Smooth muscle cell (in vitro differentiated cells): ENCODE results near the gene PDYN. TPM values are rescaled to one million over a fixed set of nuclear protein-coding genes. Genes with fewer than 3 reads are reported as not detected.

ENCODE experiments used
- DNase-seq: peaks from one replicate; lab custom pipeline; 2025; ENCODE audit not compliant: unreplicated experiment; lab: John Stamatoyannopoulos, UW
- H2AFZ ChIP-seq: fragments of 200-600 bp; sonication (generic); 2 replicates; pipeline ENCODE4 v1.6.0; 2016; ENCODE audit warnings: antibody characterized with exemption, low read depth, mild to moderate bottlenecking
- H3F3A ChIP-seq: fragments of 200-600 bp; sonication (generic); 2 replicates; pipeline ENCODE4 v1.6.0; 2017; ENCODE audit warnings: antibody characterized with exemption, low read depth
- H3K27ac ChIP-seq: fragments of 200-600 bp; sonication (generic); 2 replicates; pipeline ENCODE4 v1.5.1; 2016; ENCODE audit warnings: low read depth, mild to moderate bottlenecking
- H3K27me3 ChIP-seq: fragments of 200-600 bp; sonication (generic); 2 replicates; pipeline ENCODE4 v1.6.1; 2016; ENCODE audit warnings: low read depth, mild to moderate bottlenecking
- H3K36me3 ChIP-seq: fragments of 200-600 bp; sonication (generic); 2 replicates; pipeline ENCODE4 v1.5.1; 2016; ENCODE audit warnings: low read depth
- H3K4me1 ChIP-seq: fragments of 200-600 bp; sonication (generic); 2 replicates; pipeline ENCODE4 v1.5.1; 2016; ENCODE audit warnings: low read depth
- H3K4me2 ChIP-seq: fragments of 200-600 bp; sonication (generic); 2 replicates; pipeline ENCODE4 v1.6.0; 2016; ENCODE audit warnings: mild to moderate bottlenecking
- H3K4me3 ChIP-seq: fragments of 200-600 bp; sonication (generic); 2 replicates; pipeline ENCODE4 v1.5.1; 2016; ENCODE audit warnings: mild to moderate bottlenecking
- H3K79me2 ChIP-seq: fragments of 200-600 bp; sonication (generic); 2 replicates; pipeline ENCODE4 v1.6.0; 2016; ENCODE audit warnings: low read depth, mild to moderate bottlenecking
- H3K9ac ChIP-seq: fragments of 200-600 bp; sonication (generic); 2 replicates; pipeline ENCODE4 v1.6.0; 2016; ENCODE audit warnings: low read depth
- H3K9me3 ChIP-seq: fragments of 200-600 bp; sonication (generic); replicated peaks from 2 replicates; pipeline ENCODE4 v1.5.1; 2016; ENCODE audit warnings: low read depth
- H4K20me1 ChIP-seq: fragments of 200-600 bp; sonication (generic); 2 replicates; pipeline ENCODE4 v1.6.0; 2016; ENCODE audit warnings: low read depth
- CTCF ChIP-seq: fragments of 200-600 bp; sonication (generic); IDR thresholded peaks from 2 replicates; pipeline ENCODE4 v1.5.1; 2017; ENCODE audit warnings: borderline replicate concordance, mild to moderate bottlenecking, antibody characterized with exemption; ENCODE audit not compliant: insufficient read depth, poor library complexity, severe bottlenecking
- WGBS: methylation state at CpG from one replicate; pipeline ENCODE4 v1.1.7; 2016; ENCODE audit warnings: low lambda C conversion rate; 5-methylcytosine and 5-hydroxymethylcytosine counted together
- polyA plus RNA-seq: library from polyadenylated mRNA; unstranded; fragments of >200 nt; fragmentation: Nextera tagmentation; extraction: Ambion mirVana; gene quantifications from 2 replicates; pipeline ENCODE4 v1.2.1, GENCODE V29; 2016
- total RNA-seq: library from RNA; depleted of rRNA; stranded (reverse); fragments of >200 nt; gene quantifications from 2 replicates; pipeline ENCODE4 v1.2.3, GENCODE V29; 2014

Gene PDYN
- total and polyA plus RNA-seq, 2 experiments from 2014 or later = not detected

- Histone ChIP-seq H3K9me3 (no peaks in the 10 kb centered on the region), H3K27me3 (peaks cover 38% of the 10 kb centered on the region), H3K79me2 (no peaks in the 10 kb centered on the region), H3K27ac (no peak overlapping the region), H3F3A (no peaks in the 10 kb centered on the region), H3K4me2 (peak overlapping the region; percentile 80), H4K20me1 (no peaks in the 10 kb centered on the region), H3K9ac (no peak overlapping the region), H3K4me1 (peaks cover 20% of the 10 kb centered on the region), H2AFZ (peak overlapping the region; percentile 92), H3K36me3 (no peaks in the 10 kb centered on the region), H3K4me3 (peak overlapping the region; percentile 41)
- TF ChIP-seq CTCF = peak; percentile 20
- DNase-seq = no peak
- WGBS = 31% methylated on average over 14 of the region's 14 CpGs
These were observed 29.0 kb downstream of the PDYN start for GRCh38 chr20:1964659-1965405.

GRCh38 chr20:1964061-1964460 lies 29.8 kb downstream of the PDYN start:
- Histone ChIP-seq H3K9ac (no peak overlapping the region), H3K27me3 (peaks cover 38% of the 10 kb centered on the region), H3K4me3 (no peak overlapping the region), H3K4me1 (peaks cover 12% of the 10 kb centered on the region), H4K20me1 (no peaks in the 10 kb centered on the region), H2AFZ (no peak overlapping the region), H3K36me3 (no peaks in the 10 kb centered on the region), H3F3A (no peaks in the 10 kb centered on the region), H3K9me3 (no peaks in the 10 kb centered on the region), H3K27ac (no peak overlapping the region), H3K79me2 (no peaks in the 10 kb centered on the region), H3K4me2 (no peak overlapping the region)
- DNase-seq = no peak
- TF ChIP-seq CTCF = no peak
- 84% methylated on average over 4 of the region's 4 CpGs for WGBS

- Histone ChIP-seq H2AFZ (no peak overlapping the region), H3K27me3 (peaks cover 28% of the 10 kb centered on the region), H3K4me2 (no peak overlapping the region), H4K20me1 (no peaks in the 10 kb centered on the region), H3K9ac (no peak overlapping the region), H3K27ac (no peak overlapping the region), H3F3A (no peaks in the 10 kb centered on the region), H3K9me3 (no peaks in the 10 kb centered on the region), H3K4me3 (no peak overlapping the region), H3K79me2 (no peaks in the 10 kb centered on the region), H3K36me3 (no peaks in the 10 kb centered on the region), H3K4me1 (peaks cover 9% of the 10 kb centered on the region)
- WGBS = 84% methylated on average over 5 of the region's 5 CpGs
- no peak for DNase-seq
- no peak for TF ChIP-seq CTCF
These were observed 32.5 kb downstream of the PDYN start for GRCh38 chr20:1961374-1961773.

- H3K9ac ChIP-seq = no peak overlapping the region
- H3K4me2 ChIP-seq = no peak overlapping the region
- H3K27me3 ChIP-seq = peaks cover 20% of the 10 kb centered on the region
- H3K4me1 ChIP-seq = peaks cover 6% of the 10 kb centered on the region
- H3K36me3 ChIP-seq = no peaks in the 10 kb centered on the region
- 91% methylated on average over 2 of the region's 2 CpGs for WGBS
- H3K4me3 ChIP-seq = no peak overlapping the region
- TF ChIP-seq CTCF = no peak
- H3K79me2 ChIP-seq = no peaks in the 10 kb centered on the region
- no peaks in the 10 kb centered on the region for H3F3A ChIP-seq
- no peak for DNase-seq
- H3K9me3 ChIP-seq = no peaks in the 10 kb centered on the region
- H3K27ac ChIP-seq = no peak overlapping the region
- H2AFZ ChIP-seq = no peak overlapping the region
- H4K20me1 ChIP-seq = no peaks in the 10 kb centered on the region
These were observed 34.7 kb downstream of the PDYN start for GRCh38 chr20:1959156-1959555.
